Body of pancreas (tissue), 4 donors: ENCODE data around the gene OSBPL6. TPM values are rescaled to one million over a fixed set of nuclear protein-coding genes. Genes with fewer than 3 reads are reported as not detected.
A peak's percentile ranks its signal among the peaks of the same experiment; 100 is the strongest.

Experiments used
- ATAC-seq: fragments of 150-250 bp; one replicate; pipeline ENCODE4 v1.9.1; 2016
- DNase-seq, 4 donors: peaks; one replicate each; pipeline ENCODE4 v3.0.0-alpha.2; 2019
- H3K27ac ChIP-seq, 4 donors: fragments of 200-600 bp; sonication (generic); 1 replicate in 3 of 4; 2 replicates in 1 of 4; pipeline versions ENCODE4 v1.5.1 to v1.6.1; 2016 to 2019; ENCODE audit warnings: mild to moderate bottlenecking in 1 of 4, mixed read lengths in 1 of 4, moderate library complexity in 1 of 4
- H3K27me3 ChIP-seq, 2 donors: fragments of 200-600 bp; sonication (generic); one replicate each; pipeline ENCODE4 v1.6.0; 2016; ENCODE audit warnings: mild to moderate bottlenecking in 1 of 2
- H3K36me3 ChIP-seq, 2 donors: fragments of 200-600 bp; sonication (generic); replicated peaks in 1 of 2; 2 replicates each; pipeline ENCODE4 v1.5.1; 2016; ENCODE audit warnings: low read depth in 2 of 2; ENCODE audit not compliant: insufficient read depth in 1 of 2
- H3K4me1 ChIP-seq: fragments of 200-600 bp; sonication (generic); one replicate; pipeline ENCODE4 v1.6.0; 2016
- H3K4me3 ChIP-seq, 2 donors: fragments of 200-600 bp; sonication (generic); 1 replicate in 1 of 2; 2 replicates in 1 of 2; pipeline ENCODE4 v1.5.1; 2016 to 2019
- H3K9me3 ChIP-seq, 3 donors: fragments of 200-600 bp; sonication (generic); 1 replicate in 2 of 3; 2 replicates in 1 of 3; pipeline ENCODE4 v1.5.1; 2016
- CTCF ChIP-seq, 7 experiments: fragments of 450-650 bp in 4 of 7; fragments of 200-600 bp in 3 of 7; sonication (generic) in 3 of 7; IDR thresholded peaks; one replicate each; pipeline ENCODE4 v1.5.1; 2016 to 2019; ENCODE audit warnings: antibody characterized with exemption in 7 of 7
- POLR2A ChIP-seq, 3 donors: fragments of 450-650 bp; IDR thresholded peaks; one replicate each; pipeline ENCODE4 v1.6.1; 2016; ENCODE audit warnings: antibody characterized with exemption in 3 of 3, mild to moderate bottlenecking in 2 of 3
- WGBS, 2 donors: methylation state at CpG; one replicate each; pipeline ENCODE4 v1.1.5; 2017; 5-methylcytosine and 5-hydroxymethylcytosine counted together
- intact Hi-C: fragments of 100-400 bp; cut with DNase I; formaldehyde crosslinking; loops from one replicate; pipeline ENCODE4 v1.15.1; 2023
- total RNA-seq, 2 donors: library from RNA; depleted of rRNA; stranded (reverse); fragments of >200 nt; gene quantifications; one replicate each; pipeline ENCODE4 v1.1.0, GENCODE V29; 2016

Gene OSBPL6
- total RNA-seq, 2 donors from 2014 or later: 0.26 to 2.0 TPM

- DNase-seq: no peak
- ATAC-seq: no peak
- H3K9me3 ChIP-seq: no peaks in the 10 kb centered on the region
- no peaks in the 10 kb centered on the region for H3K36me3 ChIP-seq
- no peak overlapping the region for H3K27ac ChIP-seq
- H3K4me3 ChIP-seq: no peak overlapping the region
- no peaks in the 10 kb centered on the region for H3K27me3 ChIP-seq
- 76 to 87% methylated on average over 3 of the region's 3 CpGs for WGBS, 2 donors
- intact Hi-C loops: no loop called here
- peaks cover 6% of the 10 kb centered on the region for H3K4me1 ChIP-seq
- no peak for TF ChIP-seq CTCF (IDR thresholded peaks at IDR 0.05)
- TF ChIP-seq POLR2A (IDR thresholded peaks at IDR 0.05): no peak
Observed at GRCh38 chr2:178304333-178304732, 110.0 kb downstream of the OSBPL6 start.

GRCh38 chr2:178306352-178307073, 112.2 kb downstream of the OSBPL6 start:
- peak; percentile 86 for ATAC-seq
- Histone ChIP-seq H3K9me3 (no peaks in the 10 kb centered on the region), H3K4me1 (peaks cover 6% of the 10 kb centered on the region), H3K36me3 (no peaks in the 10 kb centered on the region), H3K4me3 (no peak overlapping the region), H3K27ac (no peak overlapping the region), H3K27me3 (no peaks in the 10 kb centered on the region)
- intact Hi-C loops: no loop called here
- TF ChIP-seq CTCF (IDR thresholded peaks at IDR 0.05) (peak; percentile 34 to 62 (median 53)), POLR2A (IDR thresholded peaks at IDR 0.05) (no peak)
- 19 to 22% methylated on average over 8 of the region's 8 CpGs for WGBS, 2 donors
- peak; percentile 53 to 71 (median 58) for DNase-seq

GRCh38 chr2:178307650-178308049, 113.3 kb downstream of the OSBPL6 start:
- Histone ChIP-seq H3K4me1 (peaks cover 6% of the 10 kb centered on the region), H3K27me3 (no peaks in the 10 kb centered on the region), H3K9me3 (no peaks in the 10 kb centered on the region), H3K4me3 (no peak overlapping the region), H3K27ac (no peak overlapping the region), H3K36me3 (no peaks in the 10 kb centered on the region)
- intact Hi-C loops: no loop called here
- DNase-seq: no peak
- WGBS, 2 donors: 67 to 73% methylated on average over 7 of the region's 7 CpGs
- ATAC-seq: no peak
- no peak for TF ChIP-seq POLR2A (IDR thresholded peaks at IDR 0.05)
- no peak for TF ChIP-seq CTCF (IDR thresholded peaks at IDR 0.05)

- intact Hi-C loops: no loop called here
- Histone ChIP-seq H3K36me3 (no peaks in the 10 kb centered on the region), H3K4me3 (no peak overlapping the region), H3K27me3 (no peaks in the 10 kb centered on the region), H3K4me1 (peaks cover 6% of the 10 kb centered on the region), H3K9me3 (no peaks in the 10 kb centered on the region), H3K27ac (no peak overlapping the region)
- WGBS, 2 donors: 65 to 85% methylated on average over 2 of the region's 2 CpGs
- TF ChIP-seq POLR2A (IDR thresholded peaks at IDR 0.05): no peak
- no peak for TF ChIP-seq CTCF (IDR thresholded peaks at IDR 0.05)
- DNase-seq (no peak), ATAC-seq (no peak)
Observed at GRCh38 chr2:178309541-178309940, 115.2 kb downstream of the OSBPL6 start.

DNA sequence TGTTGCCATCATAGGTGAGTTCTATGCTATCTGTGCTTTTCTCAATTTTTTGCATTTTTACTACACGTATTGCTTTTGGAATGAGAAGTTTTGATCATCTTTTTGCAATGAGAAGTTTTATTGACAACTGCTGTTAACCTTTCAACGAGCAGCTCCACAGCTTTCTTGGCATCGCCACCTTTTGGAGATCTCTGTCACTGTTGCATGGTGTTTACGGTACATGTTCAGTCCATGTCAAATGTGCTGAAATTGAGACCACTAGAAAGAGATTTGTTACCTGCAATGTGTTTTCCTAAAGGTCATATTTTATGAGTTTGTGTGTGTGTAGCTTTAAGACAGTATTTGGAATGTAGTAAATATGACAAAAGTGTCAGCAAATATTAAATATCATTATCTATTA, 120.8 kb downstream of the OSBPL6 start:
- ATAC-seq (no peak), DNase-seq (no peak)
- no peak overlapping the region for H3K4me3 ChIP-seq
- intact Hi-C loops: no loop called here
- H3K27ac ChIP-seq: no peak overlapping the region
- H3K9me3 ChIP-seq: no peaks in the 10 kb centered on the region
- H3K36me3 ChIP-seq: no peaks in the 10 kb centered on the region
- TF ChIP-seq POLR2A (IDR thresholded peaks at IDR 0.05) (no peak), CTCF (IDR thresholded peaks at IDR 0.05) (no peak)
- 72 to 73% methylated on average over 4 of the region's 4 CpGs for WGBS, 2 donors
- no peaks in the 10 kb centered on the region for H3K27me3 ChIP-seq
- H3K4me1 ChIP-seq: peaks cover 13% of the 10 kb centered on the region
